Peyer's patch (tissue), 4 donors: Measurements from ENCODE around the gene EEFSEC. TPM values are rescaled to one million over a fixed set of nuclear protein-coding genes. Genes with fewer than 3 reads are reported as not detected.

ENCODE experiments used
- DNase-seq, 3 donors: peaks; one replicate each; pipeline ENCODE4 v3.0.0-alpha.2; 2017 to 2019
- H3K27ac ChIP-seq, 4 donors: fragments of 200-600 bp; sonication (generic); one replicate each; pipeline ENCODE4 v1.5.1; 2016 to 2019
- H3K27me3 ChIP-seq, 2 donors: fragments of 200-600 bp; sonication (generic); one replicate each; pipeline ENCODE4 v1.5.1; 2019
- H3K36me3 ChIP-seq, 3 donors: fragments of 200-600 bp; sonication (generic); one replicate each; pipeline ENCODE4 v1.5.1; 2016 to 2019
- H3K4me1 ChIP-seq, 4 donors: fragments of 200-600 bp; sonication (generic); one replicate each; pipeline ENCODE4 v1.5.1; 2016 to 2019
- H3K4me3 ChIP-seq, 4 donors: fragments of 200-600 bp; sonication (generic); 1 replicate in 3 of 4; 2 replicates in 1 of 4; pipeline ENCODE4 v1.5.1; 2016 to 2019; ENCODE audit warnings: mild to moderate bottlenecking in 1 of 4
- H3K9me3 ChIP-seq, 4 donors: fragments of 200-600 bp; sonication (generic); one replicate each; pipeline ENCODE4 v1.5.1; 2016 to 2019; ENCODE audit warnings: mild to moderate bottlenecking in 1 of 4
- CTCF ChIP-seq, 6 experiments: fragments of 450-650 bp in 4 of 6; fragments of 200-600 bp in 2 of 6; sonication (generic) in 1 of 6; IDR thresholded peaks; one replicate each; pipeline ENCODE4 v1.5.1; 2017 to 2019; ENCODE audit warnings: antibody characterized with exemption in 6 of 6, mild to moderate bottlenecking in 3 of 6, moderate library complexity in 1 of 6
- POLR2A ChIP-seq, 2 donors: fragments of 450-650 bp; IDR thresholded peaks; one replicate each; pipeline ENCODE4 v1.5.1; 2017; ENCODE audit warnings: antibody characterized with exemption in 2 of 2, mild to moderate bottlenecking in 2 of 2, moderate library complexity in 2 of 2
- total RNA-seq, 4 donors: library from RNA; depleted of rRNA; stranded (reverse); fragments of >200 nt; gene quantifications; one replicate each; pipeline ENCODE4 v1.1.0, GENCODE V29; 2016

The EEFSEC gene
- total RNA-seq, 4 donors from 2014 or later, result 11.7 to 50.3 (median 19.6) TPM

- TF ChIP-seq POLR2A (IDR thresholded peaks at IDR 0.05) (no peak), CTCF (IDR thresholded peaks at IDR 0.05) (no peak)
- Histone ChIP-seq H3K27me3 (no peaks in the 10 kb centered on the region), H3K36me3 (no peaks in the 10 kb centered on the region), H3K4me1 (peaks cover 0 to 11% (median 0%) of the 10 kb centered on the region in 4 donors), H3K9me3 (no peaks in the 10 kb centered on the region), H3K4me3 (no peak overlapping the region), H3K27ac (no peak overlapping the region)
- DNase-seq, result no peak
Measured at GRCh38 chr3:128404276-128405068, 251.2 kb downstream of the EEFSEC start.

- no peak for DNase-seq
- no peaks in the 10 kb centered on the region for H3K9me3 ChIP-seq
- H3K36me3 ChIP-seq, result no peaks in the 10 kb centered on the region
- no peak overlapping the region for H3K27ac ChIP-seq
- TF ChIP-seq CTCF (IDR thresholded peaks at IDR 0.05), result no peak
- TF ChIP-seq POLR2A (IDR thresholded peaks at IDR 0.05), result no peak
- no peaks in the 10 kb centered on the region for H3K27me3 ChIP-seq
- H3K4me1 ChIP-seq, result peaks cover 0 to 11% (median 0%) of the 10 kb centered on the region in 4 donors
- no peak overlapping the region for H3K4me3 ChIP-seq
Measured at GRCh38 chr3:128405554-128406277, 252.4 kb downstream of the EEFSEC start.

GRCh38 chr3:128407247-128407646 lies 254.0 kb downstream of the EEFSEC start:
- Histone ChIP-seq H3K4me1 (peaks cover 0 to 11% (median 0%) of the 10 kb centered on the region in 4 donors), H3K4me3 (no peak overlapping the region), H3K27ac (no peak overlapping the region), H3K36me3 (no peaks in the 10 kb centered on the region), H3K9me3 (no peaks in the 10 kb centered on the region), H3K27me3 (no peaks in the 10 kb centered on the region)
- DNase-seq, result no peak
- no peak for TF ChIP-seq CTCF (IDR thresholded peaks at IDR 0.05)
- no peak for TF ChIP-seq POLR2A (IDR thresholded peaks at IDR 0.05)

GRCh38 chr3:128408012-128408692 lies 254.9 kb downstream of the EEFSEC start:
- H3K4me1 ChIP-seq, result peaks cover 0 to 4% (median 0%) of the 10 kb centered on the region in 4 donors
- no peaks in the 10 kb centered on the region for H3K27me3 ChIP-seq
- TF ChIP-seq CTCF (IDR thresholded peaks at IDR 0.05) (no peak), POLR2A (IDR thresholded peaks at IDR 0.05) (no peak)

GRCh38 chr3:128408693-128409623 lies 255.7 kb downstream of the EEFSEC start:
- no peaks in the 10 kb centered on the region for H3K27me3 ChIP-seq
- no peaks in the 10 kb centered on the region for H3K4me1 ChIP-seq
- no peak for TF ChIP-seq POLR2A (IDR thresholded peaks at IDR 0.05)
- TF ChIP-seq CTCF (IDR thresholded peaks at IDR 0.05), result no peak
- H3K4me3 ChIP-seq, result no peak overlapping the region
- DNase-seq, result no peak
- no peaks in the 10 kb centered on the region for H3K9me3 ChIP-seq
- no peaks in the 10 kb centered on the region for H3K36me3 ChIP-seq
- no peak overlapping the region for H3K27ac ChIP-seq

More at GRCh38 chr3:128408012-128408692, 254.9 kb downstream of the EEFSEC start:
- Histone ChIP-seq H3K9me3 (no peaks in the 10 kb centered on the region), H3K4me3 (no peak overlapping the region), H3K36me3 (no peaks in the 10 kb centered on the region), H3K27ac (no peak overlapping the region)
- DNase-seq, result no peak
